AG09319 (cell line): ENCODE measurements around the gene RNASE8.

Experiments
- DNase-seq: peaks from one replicate; pipeline ENCODE4 v3.0.0-alpha.2; 2010; ENCODE audit warnings: low read depth; ENCODE audit errors: extremely low read depth
- CTCF ChIP-seq: IDR thresholded peaks from 2 replicates; pipeline ENCODE4 v1.5.1; 2011; ENCODE audit warnings: low read depth, mild to moderate bottlenecking, inconsistent platforms, low read length, moderate library complexity

RNASE8 gene

GRCh38 chr14:21055432-21056117 is 2.0 kb upstream of the RNASE8 start:
- no peak for DNase-seq
- no peak for TF ChIP-seq CTCF

GRCh38 chr14:21056520-21057163 is 980 bp upstream of the RNASE8 start:
- TF ChIP-seq CTCF = no peak
- no peak for DNase-seq

- no peak for DNase-seq
- TF ChIP-seq CTCF = no peak
Observed at GRCh38 chr14:21058903-21059302, 1.3 kb downstream of the RNASE8 start.

GRCh38 chr14:21059842-21060613 is 2.4 kb downstream of the RNASE8 start:
- DNase-seq = no peak
- TF ChIP-seq CTCF = no peak

GRCh38 chr14:21060614-21061346 is 3.2 kb downstream of the RNASE8 start:
- TF ChIP-seq CTCF = no peak
- no peak for DNase-seq

- no peak for DNase-seq
- no peak for TF ChIP-seq CTCF
Observed at GRCh38 chr14:21061347-21061668, 3.7 kb downstream of the RNASE8 start.

- DNase-seq = no peak
Observed at GRCh38 chr14:21063479-21063878, 5.9 kb downstream of the RNASE8 start.

More at GRCh38 chr14:21063479-21063878, 5.9 kb downstream of the RNASE8 start:
- no peak for TF ChIP-seq CTCF
